Erythroblast (primary cell): ENCODE measurements around the gene MYO1D.

Source experiments
- GATA1 ChIP-seq: IDR thresholded peaks from 2 replicates; pipeline ENCODE4 v1.6.1; 2011; ENCODE audit warnings: low read depth, mild to moderate bottlenecking, control low read depth, low read length, moderate library complexity
- POLR2A ChIP-seq: IDR thresholded peaks from 2 replicates; pipeline ENCODE4 v1.6.1; 2011; ENCODE audit warnings: mild to moderate bottlenecking, low read length

GRCh38 chr17:32903774-32904673 lies 27.1 kb upstream of the MYO1D start:
- TF ChIP-seq POLR2A (no peak), GATA1 (no peak)
